HEK293 (cell line): Measurements from ENCODE around the gene RPL23.

ENCODE experiments used
- CTCF ChIA-PET: fragments of 350-600 bp; formaldehyde crosslinking; extraction: SDS; loops from one replicate; lab custom pipeline; 2021; ENCODE audit warnings: antibody characterized with exemption; lab: Yijun Ruan, JAX
- POLR2A ChIA-PET: fragments of 300-600 bp; formaldehyde crosslinking; extraction: SDS; loops from one replicate; lab custom pipeline; 2020; ENCODE audit warnings: antibody characterized with exemption, inconsistent platforms; lab: Yijun Ruan, JAX
- H3K27ac ChIP-seq: fragments of 200-500 bp; sonication (Bioruptor generic); 2 replicates; pipeline ENCODE4 v1.5.1; 2014; ENCODE audit warnings: low read depth, low read length, control low read depth, inconsistent platforms; ENCODE audit errors: extremely low read depth
- H3K36me3 ChIP-seq, 2 experiments: fragments of 200-500 bp in 1 of 2; sonication (Bioruptor generic) in 1 of 2; 1 replicate in 1 of 2; 2 replicates in 1 of 2; pipeline ENCODE4 v1.5.1; 2014 to 2017; ENCODE audit warnings: inconsistent platforms in 2 of 2, low read length in 2 of 2; ENCODE audit not compliant: control insufficient read depth in 2 of 2, insufficient read depth in 1 of 2
- H3K4me1 ChIP-seq: fragments of 200-500 bp; sonication (Bioruptor generic); 2 replicates; pipeline ENCODE4 v1.5.1; 2014; ENCODE audit warnings: mild to moderate bottlenecking, low read length, inconsistent platforms; ENCODE audit not compliant: control insufficient read depth, insufficient read depth
- H3K4me3 ChIP-seq: 2 replicates; pipeline ENCODE4 v1.5.1; 2011; ENCODE audit warnings: low read depth, mild to moderate bottlenecking, control low read depth, low read length, moderate library complexity
- H3K9me3 ChIP-seq: fragments of 200-500 bp; sonication (Bioruptor generic); 2 replicates; pipeline ENCODE4 v1.5.1; 2014; ENCODE audit warnings: low read depth, low read length, inconsistent platforms; ENCODE audit not compliant: control insufficient read depth, insufficient read depth
- GLIS1 ChIP-seq: fragments of 450-650 bp; formaldehyde crosslinking; IDR thresholded peaks from 2 replicates; pipeline ENCODE4 v1.5.1; 2016; ENCODE audit warnings: missing biosample characterization, missing genetic modification characterization
- GLIS2 ChIP-seq: fragments of 450-650 bp; formaldehyde crosslinking; IDR thresholded peaks from 2 replicates; pipeline ENCODE4 v1.5.1; 2016; ENCODE audit warnings: missing biosample characterization, missing genetic modification characterization
- HIC1 ChIP-seq: fragments of 450-650 bp; formaldehyde crosslinking; IDR thresholded peaks from 2 replicates; pipeline ENCODE4 v1.5.1; 2016; ENCODE audit warnings: missing biosample characterization, missing genetic modification characterization
- HOXA7 ChIP-seq: sonication (generic); formaldehyde crosslinking; IDR thresholded peaks from 2 replicates; pipeline ENCODE4 v1.8.1; 2022; ENCODE audit warnings: missing genetic modification reagents, borderline replicate concordance
- KLF9 ChIP-seq: fragments of 450-650 bp; formaldehyde crosslinking; IDR thresholded peaks from 2 replicates; pipeline ENCODE4 v1.5.1; 2016; ENCODE audit warnings: missing biosample characterization, missing genetic modification characterization, low read depth
- PBX3 ChIP-seq: sonication (generic); formaldehyde crosslinking; IDR thresholded peaks from 2 replicates; pipeline ENCODE4 v1.8.1; 2022; ENCODE audit warnings: mild to moderate bottlenecking, moderate library complexity, missing genetic modification reagents
- SETDB1 ChIP-seq: IDR thresholded peaks from one replicate; pipeline ENCODE4 v1.6.1; 2017; ENCODE audit warnings: mild to moderate bottlenecking, low read length, moderate library complexity, mixed read lengths; ENCODE audit not compliant: insufficient read length
- ZBTB17 ChIP-seq: fragments of 450-650 bp; formaldehyde crosslinking; IDR thresholded peaks from 2 replicates; pipeline ENCODE4 v1.5.1; 2016; ENCODE audit warnings: missing biosample characterization, missing genetic modification characterization
- ZBTB48 ChIP-seq: fragments of 450-650 bp; formaldehyde crosslinking; IDR thresholded peaks from 2 replicates; pipeline ENCODE4 v1.5.1; 2016; ENCODE audit warnings: missing biosample characterization, missing genetic modification characterization
- ZFHX2 ChIP-seq: fragments of 450-650 bp; formaldehyde crosslinking; conservative IDR thresholded peaks from 2 replicates; pipeline ENCODE4 v1.5.1; 2016; ENCODE audit warnings: missing biosample characterization, missing genetic modification characterization
- ZFP37 ChIP-seq: fragments of 450-650 bp; formaldehyde crosslinking; IDR thresholded peaks from 2 replicates; pipeline ENCODE4 v1.5.1; 2016; ENCODE audit warnings: missing biosample characterization, missing genetic modification characterization
- ZFP41 ChIP-seq: fragments of 450-650 bp; formaldehyde crosslinking; IDR thresholded peaks from 2 replicates; pipeline ENCODE4 v1.5.1; 2016; ENCODE audit warnings: missing biosample characterization, missing genetic modification characterization, borderline replicate concordance
- ZIC2 ChIP-seq: fragments of 450-650 bp; formaldehyde crosslinking; IDR thresholded peaks from 2 replicates; pipeline ENCODE4 v1.5.1; 2016; ENCODE audit warnings: missing biosample characterization, missing genetic modification characterization
- ZNF16 ChIP-seq: fragments of 450-650 bp; formaldehyde crosslinking; IDR thresholded peaks from 2 replicates; pipeline ENCODE4 v1.5.1; 2016; ENCODE audit warnings: low read depth, missing biosample characterization, missing genetic modification characterization
- ZNF2 ChIP-seq: fragments of 450-650 bp; formaldehyde crosslinking; IDR thresholded peaks from 2 replicates; pipeline ENCODE4 v1.5.1; 2016; ENCODE audit warnings: missing biosample characterization, missing genetic modification characterization
- ZNF311 ChIP-seq: fragments of 450-650 bp; formaldehyde crosslinking; IDR thresholded peaks from 2 replicates; pipeline ENCODE4 v1.5.1; 2017; ENCODE audit warnings: missing biosample characterization, missing genetic modification characterization, borderline replicate concordance
- ZNF341 ChIP-seq: fragments of 450-650 bp; formaldehyde crosslinking; IDR thresholded peaks from 2 replicates; pipeline ENCODE4; 2016; ENCODE audit warnings: low read depth, missing biosample characterization, missing genetic modification characterization
- ZNF354C ChIP-seq: fragments of 450-650 bp; formaldehyde crosslinking; IDR thresholded peaks from 2 replicates; pipeline ENCODE4 v1.5.1; 2016; ENCODE audit warnings: missing biosample characterization, missing genetic modification characterization, low read depth, borderline replicate concordance
- ZNF391 ChIP-seq: fragments of 450-650 bp; formaldehyde crosslinking; IDR thresholded peaks from 2 replicates; pipeline ENCODE4 v1.5.1; 2016; ENCODE audit warnings: low read depth, missing biosample characterization, missing genetic modification characterization, borderline replicate concordance
- ZNF404 ChIP-seq: fragments of 450-650 bp; formaldehyde crosslinking; IDR thresholded peaks from 2 replicates; pipeline ENCODE4 v1.5.1; 2017; ENCODE audit warnings: missing biosample characterization, missing genetic modification characterization
- ZNF48 ChIP-seq: fragments of 450-650 bp; formaldehyde crosslinking; IDR thresholded peaks from 2 replicates; pipeline ENCODE4 v1.5.1; 2016; ENCODE audit warnings: missing biosample characterization, missing genetic modification characterization
- ZNF488 ChIP-seq: fragments of 450-650 bp; formaldehyde crosslinking; IDR thresholded peaks from 2 replicates; pipeline ENCODE4 v1.5.1; 2016; ENCODE audit warnings: missing biosample characterization, missing genetic modification characterization
- ZNF555 ChIP-seq: fragments of 450-650 bp; formaldehyde crosslinking; conservative IDR thresholded peaks from 2 replicates; pipeline ENCODE4 v1.5.1; 2017; ENCODE audit warnings: missing biosample characterization, mild to moderate bottlenecking, missing genetic modification characterization, inconsistent platforms
- ZNF560 ChIP-seq: fragments of 450-650 bp; formaldehyde crosslinking; IDR thresholded peaks from 2 replicates; pipeline ENCODE4 v1.5.1; 2017; ENCODE audit warnings: missing biosample characterization, missing genetic modification characterization, borderline replicate concordance
- ZNF658 ChIP-seq: fragments of 450-650 bp; formaldehyde crosslinking; IDR thresholded peaks from 2 replicates; pipeline ENCODE4; 2016; ENCODE audit warnings: missing biosample characterization, missing genetic modification characterization
- ZNF670 ChIP-seq: fragments of 450-650 bp; formaldehyde crosslinking; IDR thresholded peaks from 2 replicates; pipeline ENCODE4 v1.5.1; 2016; ENCODE audit warnings: missing biosample characterization, missing genetic modification characterization, low read depth
- ZNF785 ChIP-seq: fragments of 450-650 bp; formaldehyde crosslinking; IDR thresholded peaks from 2 replicates; pipeline ENCODE4 v1.5.1; 2016; ENCODE audit warnings: missing biosample characterization, missing genetic modification characterization
- ZNF791 ChIP-seq: fragments of 450-650 bp; formaldehyde crosslinking; IDR thresholded peaks from 2 replicates; pipeline ENCODE4 v1.5.1; 2016; ENCODE audit warnings: missing biosample characterization, missing genetic modification characterization
- ZNF837 ChIP-seq: fragments of 450-650 bp; formaldehyde crosslinking; IDR thresholded peaks from 2 replicates; pipeline ENCODE4 v1.5.1; 2016; ENCODE audit warnings: missing biosample characterization, missing genetic modification characterization
- TF ChIP-seq, protein P1 (sequence below): fragments of 450-650 bp; formaldehyde crosslinking; IDR thresholded peaks from 2 replicates; pipeline ENCODE4 v1.5.1; 2016; ENCODE audit warnings: missing biosample characterization, missing genetic modification characterization, low read depth
- TF ChIP-seq, protein P2 (sequence below): fragments of 450-650 bp; formaldehyde crosslinking; IDR thresholded peaks from 2 replicates; pipeline ENCODE4 v1.5.1; 2017; ENCODE audit warnings: missing biosample characterization, missing genetic modification characterization

RPL23 gene

DNA sequence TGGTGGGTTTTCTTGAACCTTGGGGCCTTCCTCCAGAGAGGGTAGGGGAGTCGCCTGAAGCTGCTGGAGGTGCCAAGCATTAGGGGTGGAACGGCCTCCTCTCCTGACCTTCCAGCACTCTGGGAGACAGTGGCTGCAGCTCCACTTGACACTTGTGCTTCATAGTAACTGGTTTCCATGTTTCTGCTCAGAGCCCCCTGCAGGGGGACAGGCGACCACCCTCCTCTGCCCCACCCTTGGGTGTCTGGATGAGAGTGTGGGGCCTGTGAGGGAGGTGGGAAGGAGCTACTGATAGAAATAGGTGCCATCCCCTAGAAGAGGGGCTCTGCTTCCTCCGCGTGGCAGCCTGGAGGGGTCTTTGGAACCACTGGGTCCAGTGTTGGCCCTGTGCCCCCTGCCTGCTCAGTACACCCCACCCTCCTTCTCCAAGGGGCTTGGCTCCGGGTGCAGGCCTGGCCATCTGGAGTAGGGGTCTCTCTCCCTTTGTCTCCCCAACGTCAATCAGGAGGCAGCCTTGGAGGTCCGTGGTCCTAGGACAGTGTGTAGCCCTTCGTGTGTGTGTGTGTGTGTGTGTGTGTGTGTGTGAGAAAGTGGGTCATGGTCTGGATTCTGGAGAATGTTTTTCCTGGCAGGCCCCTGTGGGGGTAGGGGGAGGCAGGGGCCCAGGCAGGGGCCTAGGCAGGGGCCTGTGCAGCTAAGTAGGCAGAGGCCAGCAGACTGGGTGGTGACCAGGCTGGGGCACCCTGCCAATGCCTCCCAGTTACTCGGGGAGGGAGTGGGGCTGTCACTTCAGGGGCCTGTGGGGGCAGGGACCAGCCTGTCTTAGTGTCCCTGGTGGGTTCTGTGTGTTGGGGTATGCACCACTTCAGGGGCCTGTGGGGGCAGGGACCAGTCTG lies 21.2 kb upstream of the RPL23 start:
- Histone ChIP-seq H3K4me1 (peaks cover 18% of the 10 kb centered on the region), H3K4me3 (no peak overlapping the region), H3K36me3 (peaks cover 4 to 15% of the 10 kb centered on the region in 2 experiments; a peak in 2 of 3 replicates), H3K27ac (no peak overlapping the region), H3K9me3 (no peaks in the 10 kb centered on the region)
- ChIA-PET POLR2A (no interaction called here), CTCF (interaction anchor here (0.8 to 5.8 kb wide), 5 partner anchors 23 to 300 kb away, joined by 3 to 24 read pairs (median 3); no protein-coding TSS in a partner anchor)
- TF ChIP-seq ZIC2 (peak; percentile 37), ZBTB48 (tag by site-specific recombination) (0 out of 2 replicates have a peak, but pooled peaks have one; percentile 40), ZNF404 (tag by site-specific recombination) (no peak), ZNF2 (tag by site-specific recombination) (no peak), ZBTB17 (tag by site-specific recombination) (no peak), ZNF560 (no peak), ZNF785 (tag by site-specific recombination) (no peak), ZNF354C (tag by site-specific recombination) (no peak), KLF9 (no peak), ZFP41 (no peak), ZNF488 (tag by site-specific recombination) (no peak), ZFHX2 (tag by site-specific recombination) (no peak), ZNF16 (tag by site-specific recombination) (no peak), HOXA7 (CRISPR knock-in tag) (no peak), ZNF341 (no peak), ZFP37 (tag by site-specific recombination) (no peak), GLIS2 (tag by site-specific recombination) (peak; percentile 37; the same call in 1 of the 2 replicates), HIC1 (tag by site-specific recombination) (0 out of 2 replicates have a peak, but pooled peaks have one; percentile 8), GLIS1 (tag by site-specific recombination) (peak; percentile 48), ZNF837 (no peak), ZNF391 (no peak), ZNF48 (tag by site-specific recombination) (no peak), ZNF791 (tag by site-specific recombination) (no peak), ZNF311 (no peak), ZNF670 (no peak), PBX3 (no peak), ZNF555 (tag by site-specific recombination) (no peak), ZNF658 (tag by site-specific recombination) (no peak), SETDB1 (no peak)
- TF ChIP-seq, protein P1, sequence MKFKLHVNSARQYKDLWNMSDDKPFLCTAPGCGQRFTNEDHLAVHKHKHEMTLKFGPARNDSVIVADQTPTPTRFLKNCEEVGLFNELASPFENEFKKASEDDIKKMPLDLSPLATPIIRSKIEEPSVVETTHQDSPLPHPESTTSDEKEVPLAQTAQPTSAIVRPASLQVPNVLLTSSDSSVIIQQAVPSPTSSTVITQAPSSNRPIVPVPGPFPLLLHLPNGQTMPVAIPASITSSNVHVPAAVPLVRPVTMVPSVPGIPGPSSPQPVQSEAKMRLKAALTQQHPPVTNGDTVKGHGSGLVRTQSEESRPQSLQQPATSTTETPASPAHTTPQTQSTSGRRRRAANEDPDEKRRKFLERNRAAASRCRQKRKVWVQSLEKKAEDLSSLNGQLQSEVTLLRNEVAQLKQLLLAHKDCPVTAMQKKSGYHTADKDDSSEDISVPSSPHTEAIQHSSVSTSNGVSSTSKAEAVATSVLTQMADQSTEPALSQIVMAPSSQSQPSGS: no peak
- TF ChIP-seq, protein P2, sequence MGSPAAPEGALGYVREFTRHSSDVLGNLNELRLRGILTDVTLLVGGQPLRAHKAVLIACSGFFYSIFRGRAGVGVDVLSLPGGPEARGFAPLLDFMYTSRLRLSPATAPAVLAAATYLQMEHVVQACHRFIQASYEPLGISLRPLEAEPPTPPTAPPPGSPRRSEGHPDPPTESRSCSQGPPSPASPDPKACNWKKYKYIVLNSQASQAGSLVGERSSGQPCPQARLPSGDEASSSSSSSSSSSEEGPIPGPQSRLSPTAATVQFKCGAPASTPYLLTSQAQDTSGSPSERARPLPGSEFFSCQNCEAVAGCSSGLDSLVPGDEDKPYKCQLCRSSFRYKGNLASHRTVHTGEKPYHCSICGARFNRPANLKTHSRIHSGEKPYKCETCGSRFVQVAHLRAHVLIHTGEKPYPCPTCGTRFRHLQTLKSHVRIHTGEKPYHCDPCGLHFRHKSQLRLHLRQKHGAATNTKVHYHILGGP (tag by site-specific recombination): no peak
